ENCODE results near the gene TRMT2B.

- no peak for TF ChIP-seq POLR2A (IDR thresholded peaks at IDR 0.05; ENCODE audit: low read depth)
- no peak for TF ChIP-seq POLR2AphosphoS5 (IDR thresholded peaks at IDR 0.05)
- TF ChIP-seq CTCF (IDR thresholded peaks at IDR 0.05): no peak
- TF ChIP-seq EP300 (IDR thresholded peaks at IDR 0.05): no peak
Measured at GRCh38 chrX:100976211-100976610, 75.7 kb downstream of the TRMT2B start.

All from esophagus muscularis mucosa (tissue), 4 donors.